ENCODE measurements around the gene ZBTB1. TPM values are rescaled to one million over a fixed set of nuclear protein-coding genes. Genes with fewer than 3 reads are reported as not detected.

The ZBTB1 gene
- total and polyA plus RNA-seq, 10 donors = 25.4 to 84.2 (median 57.5) TPM

DNA sequence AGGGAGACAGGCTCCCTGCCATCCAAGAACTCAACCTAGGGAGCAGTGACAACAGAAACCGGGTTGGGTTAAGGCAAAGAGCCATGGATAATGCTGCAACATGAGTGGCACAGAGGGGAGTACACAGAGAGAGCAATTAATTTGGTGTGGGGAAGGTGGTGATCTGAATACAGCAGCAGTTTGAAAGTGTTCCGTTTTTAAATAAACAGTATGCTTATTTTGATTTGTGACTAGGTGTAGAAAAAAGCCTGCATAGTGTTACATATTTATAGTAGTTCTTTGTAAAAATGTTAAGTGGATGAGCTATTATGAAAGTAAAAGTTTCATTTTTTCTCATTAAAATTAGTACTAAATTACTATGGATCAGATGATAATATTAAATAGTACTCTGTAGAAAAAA, 30.5 kb upstream of the ZBTB1 start:
- Histone ChIP-seq H3K9me3 (no peaks in the 10 kb centered on the region), H3K4me3 (no peak overlapping the region), H3K36me3 (peaks cover 0 to 9% (median 0%) of the 10 kb centered on the region in 6 donors), H3K27ac (no peak overlapping the region), H3K27me3 (replicated peaks in 1 of 7) (no peaks in the 10 kb centered on the region), H3K4me1 (peaks cover 0 to 4% (median 0%) of the 10 kb centered on the region in 6 donors)
- TF ChIP-seq POLR2A (IDR thresholded peaks at IDR 0.05) (no peak), POLR2AphosphoS5 (IDR thresholded peaks at IDR 0.05) (no peak)
- TF ChIP-seq, protein P1, sequence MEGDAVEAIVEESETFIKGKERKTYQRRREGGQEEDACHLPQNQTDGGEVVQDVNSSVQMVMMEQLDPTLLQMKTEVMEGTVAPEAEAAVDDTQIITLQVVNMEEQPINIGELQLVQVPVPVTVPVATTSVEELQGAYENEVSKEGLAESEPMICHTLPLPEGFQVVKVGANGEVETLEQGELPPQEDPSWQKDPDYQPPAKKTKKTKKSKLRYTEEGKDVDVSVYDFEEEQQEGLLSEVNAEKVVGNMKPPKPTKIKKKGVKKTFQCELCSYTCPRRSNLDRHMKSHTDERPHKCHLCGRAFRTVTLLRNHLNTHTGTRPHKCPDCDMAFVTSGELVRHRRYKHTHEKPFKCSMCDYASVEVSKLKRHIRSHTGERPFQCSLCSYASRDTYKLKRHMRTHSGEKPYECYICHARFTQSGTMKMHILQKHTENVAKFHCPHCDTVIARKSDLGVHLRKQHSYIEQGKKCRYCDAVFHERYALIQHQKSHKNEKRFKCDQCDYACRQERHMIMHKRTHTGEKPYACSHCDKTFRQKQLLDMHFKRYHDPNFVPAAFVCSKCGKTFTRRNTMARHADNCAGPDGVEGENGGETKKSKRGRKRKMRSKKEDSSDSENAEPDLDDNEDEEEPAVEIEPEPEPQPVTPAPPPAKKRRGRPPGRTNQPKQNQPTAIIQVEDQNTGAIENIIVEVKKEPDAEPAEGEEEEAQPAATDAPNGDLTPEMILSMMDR (IDR thresholded peaks at IDR 0.05 in 8 of 11, conservative IDR thresholded peaks at IDR 0.05 in 3 of 11) = no peak
- intact Hi-C loops (cut with DNase I; ENCODE audit: low total_unique reads) = loop anchor here (10.0 kb wide), 1 partner anchor 129 kb away; no protein-coding TSS in a partner anchor
- 65 to 79% (median 73%) methylated on average over 2 of the region's 2 CpGs for WGBS, 5 donors
- DNase-seq = no peak

DNA sequence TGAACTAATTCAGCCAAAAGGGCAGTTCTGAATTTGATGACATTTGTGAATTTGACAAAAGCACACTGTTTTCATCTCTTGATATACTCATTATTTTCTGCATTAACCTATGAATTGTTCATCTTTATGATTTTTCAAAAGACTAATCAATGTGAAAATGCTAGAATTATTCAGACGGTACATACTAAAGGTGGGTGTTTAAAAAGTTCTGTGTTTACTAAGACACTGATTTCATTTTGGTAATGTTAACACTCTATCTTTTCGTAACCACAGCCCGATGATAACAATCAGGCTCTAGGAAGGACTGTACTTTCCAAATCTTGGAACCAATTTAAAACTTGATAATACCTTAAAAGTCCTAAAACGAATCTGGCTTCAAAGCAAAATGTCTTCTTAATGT, 29.9 kb upstream of the ZBTB1 start:
- TF ChIP-seq POLR2A (IDR thresholded peaks at IDR 0.05) (no peak), POLR2AphosphoS5 (IDR thresholded peaks at IDR 0.05) (no peak)
- TF ChIP-seq, protein P1 (IDR thresholded peaks at IDR 0.05 in 8 of 11, conservative IDR thresholded peaks at IDR 0.05 in 3 of 11) = no peak
- intact Hi-C loops (cut with DNase I; ENCODE audit: low total_unique reads) = loop anchor here (5.0 to 10.0 kb wide), 2 partner anchors 42 to 130 kb away; no protein-coding TSS in a partner anchor
- Histone ChIP-seq H3K36me3 (peaks cover 0 to 14% (median under 1%) of the 10 kb centered on the region in 6 donors), H3K4me1 (peaks cover 0 to 4% (median 0%) of the 10 kb centered on the region in 6 donors), H3K9me3 (no peaks in the 10 kb centered on the region), H3K27me3 (replicated peaks in 1 of 7) (no peaks in the 10 kb centered on the region), H3K27ac (no peak overlapping the region), H3K4me3 (no peak overlapping the region)
- DNase-seq = no peak
- 65 to 96% (median 83%) methylated on average over 4 of the region's 4 CpGs for WGBS, 5 donors

DNA sequence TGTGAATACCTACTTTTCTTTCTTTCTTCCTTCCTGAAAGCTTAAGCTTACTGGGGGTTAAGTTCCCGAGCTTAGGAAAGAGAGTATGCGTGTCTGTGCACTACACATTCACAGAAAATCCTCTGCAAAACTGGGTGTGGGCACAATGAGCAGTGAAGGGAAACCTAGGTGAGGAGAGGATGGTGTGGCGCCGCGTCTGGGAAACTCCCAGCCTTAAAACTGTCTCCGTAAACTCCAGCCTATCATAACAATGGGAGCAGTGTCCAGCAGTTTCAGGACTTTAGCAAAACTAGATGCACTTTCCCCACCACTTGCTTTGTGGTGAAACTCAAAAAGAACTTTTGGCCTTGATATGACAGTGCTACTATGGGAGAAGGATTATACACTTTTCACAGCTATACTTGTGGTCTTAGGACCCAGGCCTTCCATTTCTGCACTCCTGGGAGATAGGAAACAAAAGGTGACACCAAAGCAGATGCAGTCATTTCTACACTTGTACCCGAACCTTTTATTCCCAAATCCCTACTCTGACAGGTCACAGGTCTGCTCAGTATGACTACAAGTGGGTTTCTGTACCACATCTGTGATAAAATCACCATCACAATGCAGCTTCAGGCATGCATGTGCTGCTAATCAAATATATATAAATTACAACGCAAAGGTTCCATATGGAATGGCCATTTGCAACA, 28.8 kb upstream of the ZBTB1 start:
- intact Hi-C loops (cut with DNase I; ENCODE audit: low total_unique reads) = loop anchor here (5.0 to 10.0 kb wide), 2 partner anchors 43 to 131 kb away; no protein-coding TSS in a partner anchor
- H3K27ac ChIP-seq = no peak overlapping the region
- 90 to 91% (median 90%) methylated on average over 8 of the region's 8 CpGs for WGBS, 5 donors
- H3K36me3 ChIP-seq = peaks cover 0 to 23% (median 2%) of the 10 kb centered on the region in 6 donors
- H3K4me1 ChIP-seq = peaks cover 0 to 4% (median 0%) of the 10 kb centered on the region in 6 donors
- DNase-seq = no peak
- no peaks in the 10 kb centered on the region for H3K27me3 ChIP-seq (replicated peaks in 1 of 7)
- H3K4me3 ChIP-seq = no peak overlapping the region
- no peaks in the 10 kb centered on the region for H3K9me3 ChIP-seq
- TF ChIP-seq POLR2A (IDR thresholded peaks at IDR 0.05) = no peak
- TF ChIP-seq, protein P1 (IDR thresholded peaks at IDR 0.05 in 8 of 11, conservative IDR thresholded peaks at IDR 0.05 in 3 of 11) = no peak
- no peak for TF ChIP-seq POLR2AphosphoS5 (IDR thresholded peaks at IDR 0.05)

DNA sequence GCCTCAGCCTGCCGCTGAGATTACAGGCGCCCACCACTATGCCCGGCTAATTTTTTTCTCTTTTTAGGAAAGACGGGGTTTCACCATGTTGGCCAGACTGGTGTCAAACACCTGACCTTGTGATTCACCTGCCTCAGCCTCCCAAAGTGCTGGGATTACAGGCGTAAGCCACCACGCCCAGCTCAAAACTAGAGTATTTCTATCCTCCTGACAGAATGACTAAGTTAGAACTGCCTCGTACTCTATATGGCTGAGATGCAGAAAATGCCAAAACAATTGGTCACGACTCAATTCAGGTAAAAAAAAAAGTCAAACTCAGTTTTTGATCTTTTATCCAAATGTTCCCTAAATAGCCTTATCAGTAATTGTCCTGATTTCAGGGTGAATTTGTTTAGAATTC, 28.1 kb upstream of the ZBTB1 start:
- intact Hi-C loops (cut with DNase I; ENCODE audit: low total_unique reads) = loop anchor here (5.0 to 10.0 kb wide), 2 partner anchors 44 to 132 kb away; no protein-coding TSS in a partner anchor
- Histone ChIP-seq H3K9me3 (no peaks in the 10 kb centered on the region), H3K27ac (no peak overlapping the region), H3K27me3 (replicated peaks in 1 of 7) (no peaks in the 10 kb centered on the region), H3K4me1 (peaks cover 0 to 4% (median 0%) of the 10 kb centered on the region in 6 donors), H3K36me3 (peaks cover 0 to 30% (median 2%) of the 10 kb centered on the region in 6 donors), H3K4me3 (no peak overlapping the region)
- TF ChIP-seq, protein P1 (IDR thresholded peaks at IDR 0.05 in 8 of 11, conservative IDR thresholded peaks at IDR 0.05 in 3 of 11) = no peak
- TF ChIP-seq POLR2A (IDR thresholded peaks at IDR 0.05) = no peak
- no peak for TF ChIP-seq POLR2AphosphoS5 (IDR thresholded peaks at IDR 0.05)
- no peak for DNase-seq
- 93 to 98% (median 94%) methylated on average over 8 of the region's 8 CpGs for WGBS, 5 donors
